DND-41 (cell line): ENCODE data around the gene DHRSX.

Experiments
- EZH2 ChIP-seq: IDR thresholded peaks from 3 replicates; pipeline ENCODE4 v1.6.1; 2012; ENCODE audit warnings: borderline replicate concordance, low read depth, mild to moderate bottlenecking, moderate library complexity, low read length, inconsistent platforms; ENCODE audit not compliant: severe bottlenecking
- TF ChIP-seq, protein P1 (sequence below): IDR thresholded peaks from 2 replicates; pipeline ENCODE4 v1.5.1; 2012; ENCODE audit warnings: borderline replicate concordance, low read length, moderate library complexity, mild to moderate bottlenecking; ENCODE audit not compliant: poor library complexity, severe bottlenecking; ENCODE audit errors: extremely low read depth

DNA sequence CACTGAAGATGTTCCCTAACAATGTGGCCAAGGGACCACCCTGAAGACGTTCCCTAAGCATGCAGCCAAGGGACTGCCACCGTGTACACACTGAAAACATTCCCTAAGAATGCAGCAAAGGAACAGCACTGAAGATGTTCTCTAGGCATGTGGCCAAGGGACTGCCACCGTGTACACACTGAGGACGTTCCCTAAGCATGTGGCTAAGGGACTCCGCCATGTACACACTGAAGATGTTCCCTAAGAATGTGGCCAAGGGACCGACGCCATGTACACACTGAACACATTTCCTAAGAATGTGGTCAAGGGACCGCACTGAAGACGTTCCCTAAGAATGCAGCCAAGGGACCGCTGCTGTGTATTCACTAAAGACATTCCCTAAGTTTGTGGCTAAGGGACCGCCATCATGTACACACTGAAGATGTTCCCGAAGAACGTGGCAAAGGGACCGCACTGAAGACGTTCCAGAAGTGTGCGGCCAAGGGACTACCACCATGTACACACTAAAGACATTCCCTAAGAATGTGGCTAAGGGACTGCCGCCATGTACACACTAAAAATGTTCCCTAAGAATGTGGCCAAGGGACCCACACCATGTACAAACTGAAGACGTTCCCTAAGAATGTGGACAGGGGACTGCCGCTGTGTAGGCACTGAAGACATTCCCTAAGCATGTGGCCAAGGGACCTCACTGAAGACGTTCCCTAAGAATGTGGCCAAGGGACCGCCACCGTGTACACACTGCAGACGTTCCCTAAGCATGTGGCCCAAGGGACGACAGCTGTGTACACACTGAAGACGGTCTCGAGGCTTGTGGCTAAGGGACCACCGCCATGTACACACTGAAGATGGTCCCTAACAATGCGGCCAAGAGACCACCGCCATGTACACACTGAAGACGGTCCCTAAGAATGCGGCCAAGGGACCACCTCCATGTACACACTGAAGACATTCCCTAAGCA is 54.8 kb downstream of the DHRSX start:
- TF ChIP-seq, protein P1, sequence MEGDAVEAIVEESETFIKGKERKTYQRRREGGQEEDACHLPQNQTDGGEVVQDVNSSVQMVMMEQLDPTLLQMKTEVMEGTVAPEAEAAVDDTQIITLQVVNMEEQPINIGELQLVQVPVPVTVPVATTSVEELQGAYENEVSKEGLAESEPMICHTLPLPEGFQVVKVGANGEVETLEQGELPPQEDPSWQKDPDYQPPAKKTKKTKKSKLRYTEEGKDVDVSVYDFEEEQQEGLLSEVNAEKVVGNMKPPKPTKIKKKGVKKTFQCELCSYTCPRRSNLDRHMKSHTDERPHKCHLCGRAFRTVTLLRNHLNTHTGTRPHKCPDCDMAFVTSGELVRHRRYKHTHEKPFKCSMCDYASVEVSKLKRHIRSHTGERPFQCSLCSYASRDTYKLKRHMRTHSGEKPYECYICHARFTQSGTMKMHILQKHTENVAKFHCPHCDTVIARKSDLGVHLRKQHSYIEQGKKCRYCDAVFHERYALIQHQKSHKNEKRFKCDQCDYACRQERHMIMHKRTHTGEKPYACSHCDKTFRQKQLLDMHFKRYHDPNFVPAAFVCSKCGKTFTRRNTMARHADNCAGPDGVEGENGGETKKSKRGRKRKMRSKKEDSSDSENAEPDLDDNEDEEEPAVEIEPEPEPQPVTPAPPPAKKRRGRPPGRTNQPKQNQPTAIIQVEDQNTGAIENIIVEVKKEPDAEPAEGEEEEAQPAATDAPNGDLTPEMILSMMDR, result no peak
- TF ChIP-seq EZH2, result no peak
